HG02943 (cell line): Measurements from ENCODE around the gene CELSR1.

ENCODE experiments used
- ATAC-seq: cut with Tn5 transposase; IDR thresholded peaks from one replicate; pipeline ENCODE4 v1.9.1; 2021; ENCODE audit warnings: mild to moderate bottlenecking, low read depth, moderate library complexity; ENCODE audit not compliant: unreplicated experiment

Gene CELSR1

GRCh38 chr22:46430961-46431838 is 106.2 kb downstream of the CELSR1 start:
- no peak for ATAC-seq

- ATAC-seq = no peak
These were observed 108.0 kb downstream of the CELSR1 start for GRCh38 chr22:46429325-46429853.

- no peak for ATAC-seq
These were observed 108.7 kb downstream of the CELSR1 start for GRCh38 chr22:46428602-46429324.

- no peak for ATAC-seq
These were observed 109.2 kb downstream of the CELSR1 start for GRCh38 chr22:46428171-46428570.

- ATAC-seq = no peak
These were observed 112.4 kb downstream of the CELSR1 start for GRCh38 chr22:46425016-46425415.

GRCh38 chr22:46424496-46424895 is 112.9 kb downstream of the CELSR1 start:
- no peak for ATAC-seq

GRCh38 chr22:46422896-46423295 is 114.5 kb downstream of the CELSR1 start:
- ATAC-seq = no peak

GRCh38 chr22:46421267-46421666 is 116.2 kb downstream of the CELSR1 start:
- no peak for ATAC-seq

GRCh38 chr22:46419754-46420571 is 117.5 kb downstream of the CELSR1 start:
- no peak for ATAC-seq

- no peak for ATAC-seq
These were observed 118.6 kb downstream of the CELSR1 start for GRCh38 chr22:46418827-46419226.

GRCh38 chr22:46417769-46418168 is 119.7 kb downstream of the CELSR1 start:
- ATAC-seq = no peak

GRCh38 chr22:46416891-46417580 is 120.4 kb downstream of the CELSR1 start:
- no peak for ATAC-seq

- ATAC-seq = no peak
These were observed 120.9 kb downstream of the CELSR1 start for GRCh38 chr22:46416520-46416871.

- ATAC-seq = no peak
These were observed 121.5 kb downstream of the CELSR1 start for GRCh38 chr22:46415776-46416519.

GRCh38 chr22:46414704-46415103 is 122.7 kb downstream of the CELSR1 start:
- no peak for ATAC-seq

GRCh38 chr22:46413725-46414379 is 123.6 kb downstream of the CELSR1 start:
- ATAC-seq = no peak

- no peak for ATAC-seq
These were observed 126.1 kb downstream of the CELSR1 start for GRCh38 chr22:46411347-46411746.

GRCh38 chr22:46410291-46410808 is 127.1 kb downstream of the CELSR1 start:
- ATAC-seq = no peak
